GM21737 (cell line): ENCODE results near the gene GFRA1.

Experiments
- ATAC-seq: cut with Tn5 transposase; IDR thresholded peaks from one replicate; pipeline ENCODE4 v1.9.1; 2021; ENCODE audit warnings: mild to moderate bottlenecking, moderate library complexity; ENCODE audit not compliant: unreplicated experiment

Gene GFRA1

GRCh38 chr10:116241642-116242410, 31.2 kb downstream of the GFRA1 start:
- no peak for ATAC-seq

GRCh38 chr10:116241085-116241484, 31.9 kb downstream of the GFRA1 start:
- no peak for ATAC-seq

DNA sequence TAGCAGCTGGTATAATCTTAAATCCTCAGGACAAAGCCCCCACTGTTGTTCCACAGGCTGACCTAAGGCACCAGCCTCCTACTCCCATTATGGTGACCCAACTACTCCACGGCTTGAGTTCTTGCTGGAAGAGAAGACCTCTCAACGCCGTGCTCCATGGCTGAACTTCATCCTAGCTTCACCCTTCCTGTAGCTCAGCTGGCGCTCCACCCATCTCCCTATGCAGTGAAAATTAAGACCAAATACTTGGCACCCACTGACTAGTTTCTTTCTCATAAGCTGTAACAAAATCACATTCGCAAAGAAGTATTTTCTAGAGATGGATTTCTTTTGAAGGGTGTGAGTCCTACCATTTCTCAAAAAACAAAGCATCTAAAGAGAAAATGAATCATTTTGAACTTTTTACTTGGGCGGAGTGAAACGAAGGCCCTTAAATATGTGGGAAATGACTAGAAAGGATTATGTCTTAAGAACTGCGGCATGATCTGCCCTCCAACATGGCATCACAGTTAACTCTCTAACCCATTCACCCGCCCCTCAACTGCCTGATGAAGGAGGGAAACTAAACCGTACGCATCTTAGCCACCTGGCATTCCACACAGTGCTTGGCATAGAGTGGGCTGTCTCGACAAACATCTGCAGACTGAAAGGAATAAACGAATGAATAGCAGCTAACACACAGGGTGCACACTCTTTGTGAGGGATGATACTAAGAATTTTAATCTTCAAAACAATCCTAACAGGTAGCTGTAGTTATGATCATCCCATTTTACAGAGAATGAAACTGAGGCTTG, 32.7 kb downstream of the GFRA1 start:
- no peak for ATAC-seq

DNA sequence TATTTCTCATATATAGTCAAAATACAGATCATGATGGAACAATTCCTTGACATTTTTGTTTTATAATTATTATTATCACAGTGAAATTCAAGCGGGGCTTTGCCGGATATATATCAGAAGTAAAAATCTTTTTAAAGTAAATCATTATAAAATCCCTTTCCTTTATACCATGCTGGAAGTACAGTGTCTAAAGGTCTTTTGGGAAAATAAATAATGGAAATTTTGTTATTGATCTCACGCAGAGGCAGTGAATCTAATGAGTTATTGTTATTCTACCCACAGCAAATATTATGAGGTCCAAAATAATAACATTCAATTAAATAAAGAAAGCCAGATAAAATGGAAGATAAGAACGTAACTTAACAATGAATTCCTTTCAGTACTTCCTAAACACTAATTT, 33.8 kb downstream of the GFRA1 start:
- ATAC-seq: no peak

GRCh38 chr10:116237970-116238369, 35.0 kb downstream of the GFRA1 start:
- ATAC-seq: no peak

DNA sequence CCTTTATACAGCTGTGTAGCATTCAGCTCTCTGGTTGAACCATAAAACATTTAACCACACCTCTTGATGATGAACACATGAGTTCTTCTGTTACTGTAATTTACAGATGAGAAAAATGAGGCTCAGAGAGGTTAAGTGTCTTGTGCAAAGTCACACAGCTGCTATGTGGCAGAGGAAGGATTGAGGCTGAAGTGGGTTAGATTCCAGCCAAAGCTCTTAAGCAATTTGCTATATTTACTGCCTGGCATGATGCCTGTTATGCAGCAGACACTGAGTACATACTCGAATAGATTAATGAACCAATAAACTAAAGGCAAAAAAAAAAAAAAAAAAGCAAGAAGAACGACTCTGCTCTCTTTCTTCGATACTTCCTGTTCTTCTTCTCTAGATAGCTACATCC, 35.7 kb downstream of the GFRA1 start:
- ATAC-seq: no peak

DNA sequence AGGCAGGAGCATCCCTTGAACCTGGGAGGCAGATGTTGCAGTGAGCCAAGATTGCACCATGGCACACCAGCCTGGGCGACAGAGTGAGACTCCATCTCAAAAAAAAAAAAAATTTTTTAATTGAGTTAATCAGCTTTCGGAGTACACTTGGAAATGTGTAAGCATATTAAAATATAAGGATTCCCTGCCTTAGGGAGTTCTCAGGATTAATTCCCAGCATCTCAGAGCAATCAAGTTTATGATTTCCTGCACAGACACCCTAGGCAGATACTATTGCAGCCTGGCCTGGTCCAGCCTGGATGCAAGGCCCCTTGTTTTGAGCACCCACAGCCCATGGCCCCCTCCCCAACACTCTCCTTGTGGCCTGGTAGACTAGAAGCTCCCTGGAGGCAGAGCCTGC, 39.8 kb downstream of the GFRA1 start:
- ATAC-seq: no peak

GRCh38 chr10:116232613-116233012, 40.4 kb downstream of the GFRA1 start:
- ATAC-seq: no peak

DNA sequence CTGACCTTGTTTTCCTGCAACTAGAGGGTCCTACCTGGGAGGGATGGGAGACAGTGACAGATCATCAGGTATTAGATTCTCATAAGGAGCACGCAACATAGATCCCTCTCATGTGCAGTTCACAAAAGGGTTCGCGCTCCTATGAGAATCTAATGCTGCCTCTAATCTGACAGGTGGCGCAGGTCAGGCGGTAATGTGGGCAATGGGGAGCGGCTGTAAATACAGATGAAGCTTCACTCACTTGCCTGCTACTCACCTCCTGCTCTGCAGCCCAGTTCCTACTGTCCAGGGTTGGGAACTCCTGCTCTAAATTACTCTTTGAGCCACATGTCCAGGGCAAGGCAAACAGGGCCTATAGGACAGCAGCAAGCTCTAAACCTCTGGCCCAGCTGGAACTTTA, 46.2 kb downstream of the GFRA1 start:
- no peak for ATAC-seq

- no peak for ATAC-seq
These were observed 47.0 kb downstream of the GFRA1 start for GRCh38 chr10:116226053-116226452.

DNA sequence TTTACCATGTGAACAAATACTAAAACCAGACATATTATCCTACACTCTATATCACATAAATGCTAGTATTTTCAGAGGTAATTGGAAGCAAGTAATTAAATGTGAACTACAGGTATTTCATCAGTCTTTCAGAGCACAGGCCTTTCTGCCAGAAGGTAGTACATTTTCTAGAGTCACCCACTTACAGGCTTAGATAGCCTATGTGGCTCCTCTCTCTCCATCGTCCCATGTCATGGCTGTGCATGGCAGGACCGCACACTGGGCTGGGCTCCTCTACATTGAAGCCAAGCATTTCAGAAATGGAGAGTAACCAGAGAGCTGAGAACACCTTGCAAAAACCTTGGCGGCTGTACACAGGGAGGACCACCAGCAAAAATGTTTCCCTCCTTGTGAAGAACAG, 49.7 kb downstream of the GFRA1 start:
- ATAC-seq: no peak

GRCh38 chr10:116221053-116221452, 52.0 kb downstream of the GFRA1 start:
- ATAC-seq: no peak

GRCh38 chr10:116216676-116217075, 56.3 kb downstream of the GFRA1 start:
- ATAC-seq: no peak

DNA sequence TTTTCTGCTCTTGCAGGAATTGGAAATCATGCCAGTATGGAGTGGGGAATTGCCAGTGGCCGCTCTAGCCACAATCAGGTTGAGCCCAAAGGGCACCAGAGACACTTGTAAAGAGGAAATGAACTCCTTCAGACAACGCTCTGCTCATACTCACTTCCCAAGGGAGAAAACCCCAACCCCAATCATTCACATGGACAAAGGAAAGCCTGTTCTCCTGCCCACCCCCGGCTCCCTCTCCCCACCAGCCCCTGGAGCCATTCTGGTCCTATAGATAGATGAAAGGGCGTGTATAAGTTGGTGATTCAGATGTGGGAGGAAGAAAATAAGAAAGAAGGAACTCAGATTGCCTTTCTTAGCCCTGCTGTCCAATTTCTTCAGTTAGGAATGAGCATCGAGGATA, 57.4 kb downstream of the GFRA1 start:
- ATAC-seq: no peak

GRCh38 chr10:116211682-116212081, 61.3 kb downstream of the GFRA1 start:
- no peak for ATAC-seq

GRCh38 chr10:116210588-116211346, 62.2 kb downstream of the GFRA1 start:
- ATAC-seq: no peak

- no peak for ATAC-seq
These were observed 63.2 kb downstream of the GFRA1 start for GRCh38 chr10:116209781-116210180.

GRCh38 chr10:116208956-116209567, 63.9 kb downstream of the GFRA1 start:
- ATAC-seq: no peak

- no peak for ATAC-seq
These were observed 65.3 kb downstream of the GFRA1 start for GRCh38 chr10:116207690-116208089.

DNA sequence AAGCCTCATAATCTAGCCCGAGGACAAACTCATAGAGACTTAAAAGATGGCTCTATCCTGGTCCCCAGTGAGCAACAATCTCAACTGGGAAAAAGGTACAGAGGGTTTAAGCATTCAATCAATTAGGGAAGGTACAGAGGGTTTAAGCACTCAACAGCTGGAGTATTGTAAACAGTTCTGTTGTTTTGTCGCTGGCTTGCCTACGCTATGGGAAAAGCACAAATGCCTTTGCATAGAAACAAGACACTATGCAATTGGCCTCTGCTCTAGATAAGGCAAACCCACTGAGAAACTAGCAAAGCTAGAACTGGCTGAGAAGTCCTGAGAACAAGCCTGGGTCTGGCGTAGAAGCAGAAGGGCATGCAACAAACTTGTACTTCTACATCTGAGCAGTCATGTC, 69.3 kb downstream of the GFRA1 start:
- ATAC-seq: no peak
